Thyroid gland (tissue), 4 donors: ENCODE measurements around the gene CLC.

Source experiments
- POLR2A ChIP-seq, 2 donors: fragments of 450-650 bp; IDR thresholded peaks; one replicate each; pipeline ENCODE4 v1.6.1; 2017; ENCODE audit warnings: antibody characterized with exemption in 2 of 2, mild to moderate bottlenecking in 2 of 2, moderate library complexity in 1 of 2
- TF ChIP-seq, protein P1 (sequence below), 6 experiments: fragments of 200-600 bp in 3 of 6; fragments of 450-650 bp in 3 of 6; sonication (generic) in 3 of 6; IDR thresholded peaks; one replicate each; pipeline ENCODE4 v1.5.1; 2016 to 2019; ENCODE audit warnings: antibody characterized with exemption in 6 of 6, mild to moderate bottlenecking in 2 of 6, inconsistent platforms in 1 of 6, moderate library complexity in 1 of 6

DNA sequence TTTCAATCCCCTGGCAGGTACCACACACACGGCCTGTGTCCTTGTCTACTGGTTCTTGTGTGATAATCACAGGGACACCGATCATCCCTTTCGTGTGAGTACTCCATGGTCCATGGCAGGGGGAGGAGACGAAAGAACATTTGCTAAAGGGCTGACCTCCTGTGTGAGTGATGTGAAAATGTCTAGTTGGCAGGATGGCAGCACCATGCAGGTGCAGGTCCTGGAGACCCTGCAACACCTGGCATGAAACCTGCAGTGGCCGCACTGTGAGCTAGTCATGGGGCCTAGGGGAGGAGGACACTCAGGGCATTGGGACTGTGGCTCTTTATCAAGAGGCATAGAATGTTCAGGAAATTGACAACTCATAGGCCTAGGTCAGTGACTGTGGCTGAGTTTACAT is 56.4 kb downstream of the CLC start:
- TF ChIP-seq, protein P1, sequence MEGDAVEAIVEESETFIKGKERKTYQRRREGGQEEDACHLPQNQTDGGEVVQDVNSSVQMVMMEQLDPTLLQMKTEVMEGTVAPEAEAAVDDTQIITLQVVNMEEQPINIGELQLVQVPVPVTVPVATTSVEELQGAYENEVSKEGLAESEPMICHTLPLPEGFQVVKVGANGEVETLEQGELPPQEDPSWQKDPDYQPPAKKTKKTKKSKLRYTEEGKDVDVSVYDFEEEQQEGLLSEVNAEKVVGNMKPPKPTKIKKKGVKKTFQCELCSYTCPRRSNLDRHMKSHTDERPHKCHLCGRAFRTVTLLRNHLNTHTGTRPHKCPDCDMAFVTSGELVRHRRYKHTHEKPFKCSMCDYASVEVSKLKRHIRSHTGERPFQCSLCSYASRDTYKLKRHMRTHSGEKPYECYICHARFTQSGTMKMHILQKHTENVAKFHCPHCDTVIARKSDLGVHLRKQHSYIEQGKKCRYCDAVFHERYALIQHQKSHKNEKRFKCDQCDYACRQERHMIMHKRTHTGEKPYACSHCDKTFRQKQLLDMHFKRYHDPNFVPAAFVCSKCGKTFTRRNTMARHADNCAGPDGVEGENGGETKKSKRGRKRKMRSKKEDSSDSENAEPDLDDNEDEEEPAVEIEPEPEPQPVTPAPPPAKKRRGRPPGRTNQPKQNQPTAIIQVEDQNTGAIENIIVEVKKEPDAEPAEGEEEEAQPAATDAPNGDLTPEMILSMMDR (IDR thresholded peaks at IDR 0.05) = no peak
- no peak for TF ChIP-seq POLR2A (IDR thresholded peaks at IDR 0.05)
